ENCODE measurements around the gene MAN1A1.

The MAN1A1 gene

DNA sequence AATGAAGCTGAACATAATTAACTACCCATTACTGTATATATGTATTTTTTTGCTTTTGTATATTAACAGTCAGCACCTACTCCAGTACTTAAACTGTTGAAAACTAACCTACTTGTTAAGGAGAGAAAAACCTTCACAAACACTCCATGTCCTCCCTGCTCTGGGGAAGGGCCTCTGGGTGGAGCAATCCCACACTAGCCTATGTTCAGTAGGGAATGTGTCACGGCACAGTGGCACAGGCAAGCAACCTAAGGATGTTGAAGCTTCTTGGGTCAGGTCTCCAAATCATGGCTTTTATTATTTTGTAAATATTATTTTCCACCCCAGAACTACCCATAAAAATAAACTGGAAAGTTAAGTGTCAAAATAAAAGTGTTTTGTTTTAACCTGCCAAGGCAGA, 5.3 kb downstream of the MAN1A1 start:
- H3K4me1 ChIP-seq (ENCODE audit: control insufficient read depth, insufficient read depth, low read length): peaks cover 16% of the 10 kb centered on the region
- H3K36me3 ChIP-seq (ENCODE audit: control insufficient read depth, insufficient read depth, low read length): no peaks in the 10 kb centered on the region
- H3K9ac ChIP-seq (ENCODE audit: low read depth, low read length): no peak overlapping the region
- no peak overlapping the region for H3K4me3 ChIP-seq (ENCODE audit: low read depth, low read length)
- peaks cover 20% of the 10 kb centered on the region for H3K27me3 ChIP-seq (ENCODE audit: control insufficient read depth, insufficient read depth, low read length)
- H3K9me3 ChIP-seq (ENCODE audit: control insufficient read depth, insufficient read depth, low read length): no peaks in the 10 kb centered on the region

DNA sequence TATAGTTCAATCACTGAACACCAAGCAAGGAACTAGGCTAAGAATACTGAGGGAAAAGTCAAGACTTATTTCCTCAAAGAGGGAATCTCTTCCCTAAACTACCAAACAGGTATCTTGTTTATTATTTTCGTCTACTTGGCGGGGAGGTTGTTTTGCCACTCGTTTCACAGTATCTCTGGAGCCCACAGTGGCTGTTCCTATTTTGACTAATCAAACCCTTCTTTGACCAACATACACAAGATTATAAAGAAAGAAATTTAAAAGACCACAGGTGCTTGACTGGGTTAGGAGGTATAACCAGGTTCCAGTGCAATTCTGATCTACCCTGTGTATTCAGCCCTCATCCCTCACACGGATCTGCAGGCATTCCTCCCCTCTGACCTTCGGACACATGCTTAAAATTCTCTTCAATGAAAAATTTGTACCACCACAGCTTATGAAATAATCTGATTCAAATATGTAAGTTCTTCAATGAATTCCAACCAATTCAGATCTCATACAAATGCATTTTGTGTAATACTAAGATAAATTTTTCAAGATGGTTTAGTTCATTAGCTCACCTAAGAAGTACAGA, 5.9 kb downstream of the MAN1A1 start:
- Histone ChIP-seq H3K9me3 (ENCODE audit: control insufficient read depth, insufficient read depth, low read length) (no peaks in the 10 kb centered on the region), H3K36me3 (ENCODE audit: control insufficient read depth, insufficient read depth, low read length) (no peaks in the 10 kb centered on the region), H3K9ac (ENCODE audit: low read depth, low read length) (no peak overlapping the region), H3K4me1 (ENCODE audit: control insufficient read depth, insufficient read depth, low read length) (peaks cover 16% of the 10 kb centered on the region), H3K4me3 (ENCODE audit: low read depth, low read length) (no peak overlapping the region), H3K27me3 (ENCODE audit: control insufficient read depth, insufficient read depth, low read length) (peaks cover 20% of the 10 kb centered on the region)

DNA sequence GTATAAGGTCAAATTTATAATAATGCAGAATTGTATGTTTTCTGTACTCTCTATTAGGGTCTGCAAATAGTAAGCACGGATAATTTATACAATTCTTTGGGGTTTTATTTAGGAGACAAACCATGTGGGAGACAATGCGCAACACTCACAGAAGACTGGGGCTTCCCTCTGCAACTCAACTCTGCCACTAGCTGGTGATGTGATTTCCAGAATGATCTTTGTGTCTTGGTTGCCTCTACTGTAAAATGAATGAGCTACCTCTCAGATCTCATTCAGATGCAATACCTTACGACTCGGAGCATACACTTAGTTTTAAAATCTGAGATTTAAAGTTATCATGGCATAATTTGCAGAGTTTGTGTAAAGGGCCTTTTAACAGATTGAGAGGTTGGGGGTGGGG, 6.4 kb downstream of the MAN1A1 start:
- no peaks in the 10 kb centered on the region for H3K36me3 ChIP-seq (ENCODE audit: control insufficient read depth, insufficient read depth, low read length)
- no peak overlapping the region for H3K9ac ChIP-seq (ENCODE audit: low read depth, low read length)
- peaks cover 19% of the 10 kb centered on the region for H3K27me3 ChIP-seq (ENCODE audit: control insufficient read depth, insufficient read depth, low read length)
- H3K4me3 ChIP-seq (ENCODE audit: low read depth, low read length): no peak overlapping the region
- H3K9me3 ChIP-seq (ENCODE audit: control insufficient read depth, insufficient read depth, low read length): no peaks in the 10 kb centered on the region
- H3K4me1 ChIP-seq (ENCODE audit: control insufficient read depth, insufficient read depth, low read length): peaks cover 16% of the 10 kb centered on the region

DNA sequence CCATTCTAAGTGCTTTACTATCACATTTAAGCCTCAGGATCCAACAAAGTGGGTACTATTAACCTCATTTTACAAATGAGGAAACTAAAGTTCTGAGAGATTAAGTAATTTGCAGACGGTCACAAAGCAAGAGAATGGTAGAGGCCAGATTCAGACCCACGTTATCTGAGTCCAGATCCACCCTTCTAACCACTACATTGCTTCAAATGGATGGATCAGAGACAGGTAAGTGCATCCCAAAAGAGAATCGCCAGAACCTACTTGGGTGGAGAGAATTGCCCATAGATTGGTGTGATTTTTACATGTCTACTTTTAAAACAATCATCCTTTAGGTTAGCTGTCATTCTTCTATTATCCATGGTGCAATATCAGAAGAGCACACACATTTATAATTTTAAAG, 7.1 kb downstream of the MAN1A1 start:
- Histone ChIP-seq H3K9ac (ENCODE audit: low read depth, low read length) (no peak overlapping the region), H3K27me3 (ENCODE audit: control insufficient read depth, insufficient read depth, low read length) (peaks cover 11% of the 10 kb centered on the region), H3K4me1 (ENCODE audit: control insufficient read depth, insufficient read depth, low read length) (peaks cover 16% of the 10 kb centered on the region), H3K9me3 (ENCODE audit: control insufficient read depth, insufficient read depth, low read length) (no peaks in the 10 kb centered on the region), H3K36me3 (ENCODE audit: control insufficient read depth, insufficient read depth, low read length) (no peaks in the 10 kb centered on the region), H3K4me3 (ENCODE audit: low read depth, low read length) (no peak overlapping the region)

GRCh38 chr6:119340796-119341487, 8.6 kb downstream of the MAN1A1 start:
- Histone ChIP-seq H3K4me3 (ENCODE audit: low read depth, low read length) (no peak overlapping the region), H3K9ac (ENCODE audit: low read depth, low read length) (no peak overlapping the region), H3K4me1 (ENCODE audit: control insufficient read depth, insufficient read depth, low read length) (peaks cover 12% of the 10 kb centered on the region), H3K36me3 (ENCODE audit: control insufficient read depth, insufficient read depth, low read length) (no peaks in the 10 kb centered on the region), H3K9me3 (ENCODE audit: control insufficient read depth, insufficient read depth, low read length) (no peaks in the 10 kb centered on the region), H3K27me3 (ENCODE audit: control insufficient read depth, insufficient read depth, low read length) (no peaks in the 10 kb centered on the region)

DNA sequence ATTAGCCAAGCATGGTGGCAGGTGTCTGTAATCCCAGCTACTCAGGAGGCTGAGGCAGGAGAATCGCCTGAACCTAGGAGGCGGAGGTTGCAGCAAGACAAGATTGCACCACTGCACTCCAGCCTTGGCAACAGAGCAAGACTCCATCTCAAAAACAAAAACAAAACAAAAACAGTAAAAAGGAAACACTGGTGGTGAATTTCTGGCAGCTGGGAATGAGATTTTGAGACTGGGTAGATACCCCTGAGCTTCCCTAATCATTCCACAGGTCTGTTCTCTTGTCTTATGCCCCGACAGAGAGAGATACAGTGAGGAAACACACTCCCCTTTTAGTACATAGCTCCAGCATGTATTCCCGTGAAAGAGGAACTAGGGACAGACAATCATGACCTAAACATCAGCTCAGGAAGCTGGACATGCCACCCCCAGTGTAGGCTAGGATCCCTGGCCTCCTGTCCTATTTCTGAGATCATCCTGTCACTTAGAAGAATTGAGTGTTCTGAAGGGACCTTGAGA, 9.6 kb downstream of the MAN1A1 start:
- H3K36me3 ChIP-seq (ENCODE audit: control insufficient read depth, insufficient read depth, low read length): no peaks in the 10 kb centered on the region
- no peak overlapping the region for H3K4me3 ChIP-seq (ENCODE audit: low read depth, low read length)
- H3K9ac ChIP-seq (ENCODE audit: low read depth, low read length): no peak overlapping the region
- H3K9me3 ChIP-seq (ENCODE audit: control insufficient read depth, insufficient read depth, low read length): no peaks in the 10 kb centered on the region
- H3K27me3 ChIP-seq (ENCODE audit: control insufficient read depth, insufficient read depth, low read length): no peaks in the 10 kb centered on the region
- peaks cover 12% of the 10 kb centered on the region for H3K4me1 ChIP-seq (ENCODE audit: control insufficient read depth, insufficient read depth, low read length)

DNA sequence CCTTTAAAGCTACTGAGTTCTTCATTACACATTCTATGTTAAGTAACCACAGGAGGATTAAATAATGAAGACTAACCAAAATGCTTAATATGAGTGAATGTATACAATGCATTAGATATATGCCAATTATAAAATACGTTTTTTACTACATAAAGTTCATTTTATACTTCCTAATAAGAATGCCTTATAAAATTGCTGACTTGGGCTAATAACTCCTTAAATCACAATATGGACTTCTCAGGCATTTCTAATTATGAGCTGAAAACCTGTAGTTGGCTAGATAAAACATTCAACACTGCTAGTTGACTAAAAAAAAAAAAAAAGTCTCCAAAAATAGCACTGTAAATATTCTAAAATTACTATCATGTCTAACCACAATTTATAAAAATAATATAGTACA, 11.8 kb downstream of the MAN1A1 start:
- no peaks in the 10 kb centered on the region for H3K36me3 ChIP-seq (ENCODE audit: control insufficient read depth, insufficient read depth, low read length)
- peaks cover 10% of the 10 kb centered on the region for H3K4me1 ChIP-seq (ENCODE audit: control insufficient read depth, insufficient read depth, low read length)
- H3K9ac ChIP-seq (ENCODE audit: low read depth, low read length): no peak overlapping the region
- no peaks in the 10 kb centered on the region for H3K9me3 ChIP-seq (ENCODE audit: control insufficient read depth, insufficient read depth, low read length)
- H3K4me3 ChIP-seq (ENCODE audit: low read depth, low read length): no peak overlapping the region
- no peaks in the 10 kb centered on the region for H3K27me3 ChIP-seq (ENCODE audit: control insufficient read depth, insufficient read depth, low read length)

GRCh38 chr6:119337252-119337651, 12.3 kb downstream of the MAN1A1 start:
- no peaks in the 10 kb centered on the region for H3K27me3 ChIP-seq (ENCODE audit: control insufficient read depth, insufficient read depth, low read length)
- H3K36me3 ChIP-seq (ENCODE audit: control insufficient read depth, insufficient read depth, low read length): no peaks in the 10 kb centered on the region
- peaks cover 10% of the 10 kb centered on the region for H3K4me1 ChIP-seq (ENCODE audit: control insufficient read depth, insufficient read depth, low read length)
- H3K9me3 ChIP-seq (ENCODE audit: control insufficient read depth, insufficient read depth, low read length): no peaks in the 10 kb centered on the region
- no peak overlapping the region for H3K9ac ChIP-seq (ENCODE audit: low read depth, low read length)
- no peak overlapping the region for H3K4me3 ChIP-seq (ENCODE audit: low read depth, low read length)

DNA sequence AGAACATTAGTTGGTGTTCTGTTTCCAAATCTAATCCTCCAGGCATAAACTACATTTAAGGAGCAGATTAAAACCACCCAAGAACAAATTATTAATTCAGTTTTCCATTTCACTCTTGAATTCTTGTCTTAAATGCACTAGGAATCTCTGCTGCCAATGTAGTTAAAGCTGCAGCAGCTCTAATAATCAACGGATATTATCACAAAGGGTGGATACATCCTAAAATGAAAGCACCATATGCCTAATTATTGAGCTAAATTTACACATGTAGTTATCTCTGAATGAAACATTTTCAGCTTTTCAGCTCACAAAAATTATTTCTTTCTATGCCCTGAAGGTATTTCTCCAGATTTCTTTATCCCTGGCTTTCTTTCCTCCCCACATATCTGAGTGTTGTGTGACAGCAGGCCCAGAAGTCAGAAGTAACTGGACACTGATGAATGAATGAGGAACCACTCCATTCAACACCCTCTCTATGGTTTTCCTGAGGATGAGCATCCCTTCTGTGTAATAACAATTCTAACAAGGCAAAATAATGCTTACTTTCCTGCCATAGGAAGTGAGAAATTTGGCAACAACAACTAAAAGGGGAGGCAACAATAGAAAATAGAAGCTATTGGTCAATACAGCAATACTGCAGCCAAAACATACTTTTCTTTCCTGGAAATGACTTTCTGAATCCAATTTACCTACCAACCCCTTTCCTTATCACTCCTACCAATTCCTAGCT, 14.9 kb downstream of the MAN1A1 start:
- H3K9me3 ChIP-seq (ENCODE audit: control insufficient read depth, insufficient read depth, low read length): no peaks in the 10 kb centered on the region
- H3K36me3 ChIP-seq (ENCODE audit: control insufficient read depth, insufficient read depth, low read length): no peaks in the 10 kb centered on the region
- H3K27me3 ChIP-seq (ENCODE audit: control insufficient read depth, insufficient read depth, low read length): no peaks in the 10 kb centered on the region
- H3K9ac ChIP-seq (ENCODE audit: low read depth, low read length): no peak overlapping the region
- no peaks in the 10 kb centered on the region for H3K4me1 ChIP-seq (ENCODE audit: control insufficient read depth, insufficient read depth, low read length)
- H3K4me3 ChIP-seq (ENCODE audit: low read depth, low read length): no peak overlapping the region

DNA sequence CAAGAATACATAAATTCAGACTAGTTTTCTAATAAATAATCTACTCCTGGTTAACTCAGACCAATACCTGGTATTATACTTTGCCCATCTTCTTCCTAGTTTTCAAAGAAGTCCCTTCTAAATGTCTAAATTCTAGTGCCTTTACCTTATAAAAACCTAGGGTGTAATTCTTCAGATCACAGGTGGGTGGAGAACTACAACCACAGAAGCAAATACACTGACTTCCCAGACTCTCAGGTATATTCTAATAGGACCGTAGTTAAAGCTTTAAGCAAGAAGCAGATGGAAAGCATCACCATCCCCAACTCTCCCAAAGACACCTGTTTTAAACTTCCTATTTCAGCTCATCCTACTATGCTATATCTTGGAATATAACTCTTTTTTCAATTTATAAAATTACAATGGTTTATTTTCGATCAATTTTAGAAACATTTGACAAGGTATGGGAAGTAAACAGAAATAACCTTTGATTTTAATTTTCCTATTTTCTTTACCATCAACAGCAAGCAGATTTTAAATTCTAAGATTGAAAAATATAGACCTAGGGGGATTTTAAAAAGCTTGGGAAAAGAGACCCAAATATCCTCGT, 15.8 kb downstream of the MAN1A1 start:
- Histone ChIP-seq H3K36me3 (ENCODE audit: control insufficient read depth, insufficient read depth, low read length) (no peaks in the 10 kb centered on the region), H3K27me3 (ENCODE audit: control insufficient read depth, insufficient read depth, low read length) (no peaks in the 10 kb centered on the region), H3K9me3 (ENCODE audit: control insufficient read depth, insufficient read depth, low read length) (no peaks in the 10 kb centered on the region), H3K4me3 (ENCODE audit: low read depth, low read length) (no peak overlapping the region), H3K9ac (ENCODE audit: low read depth, low read length) (no peak overlapping the region), H3K4me1 (ENCODE audit: control insufficient read depth, insufficient read depth, low read length) (no peaks in the 10 kb centered on the region)

- Histone ChIP-seq H3K4me1 (ENCODE audit: control insufficient read depth, insufficient read depth, low read length) (no peaks in the 10 kb centered on the region), H3K27me3 (ENCODE audit: control insufficient read depth, insufficient read depth, low read length) (no peaks in the 10 kb centered on the region), H3K9me3 (ENCODE audit: control insufficient read depth, insufficient read depth, low read length) (no peaks in the 10 kb centered on the region), H3K4me3 (ENCODE audit: low read depth, low read length) (no peak overlapping the region), H3K9ac (ENCODE audit: low read depth, low read length) (no peak overlapping the region), H3K36me3 (ENCODE audit: control insufficient read depth, insufficient read depth, low read length) (no peaks in the 10 kb centered on the region)
Measured at GRCh38 chr6:119333063-119333609, 16.4 kb downstream of the MAN1A1 start.
